T-cell (primary cell): ENCODE data around the gene TRIM27. TPM values are rescaled to one million over a fixed set of nuclear protein-coding genes. Genes with fewer than 3 reads are reported as not detected.

Experiments used
- ATAC-seq, 4 experiments: fragments of 200-7000 bp in 3 of 4; fragments of 150-1000 bp in 1 of 4; cut with Tn5 transposase; replicated peaks in 1 of 4; 1 replicate in 3 of 4; 2 replicates in 1 of 4; pipeline ENCODE4 v1.10.0; 2021; ENCODE audit warnings: moderate library complexity in 3 of 4, mild to moderate bottlenecking in 2 of 4, moderate number of reproducible peaks in 1 of 4
- CTCF ChIA-PET, 2 donors: fragments of 300-600 bp; sonication (Branson Sonifier 250); formaldehyde crosslinking; loops; one replicate each; lab custom pipeline; 2022; ENCODE audit warnings: antibody characterized with exemption in 2 of 2; lab: Charles Lee
- POLR2A ChIA-PET, 2 donors: fragments of 300-600 bp; sonication (Branson Sonifier 250); formaldehyde crosslinking; loops; one replicate each; lab custom pipeline; 2022; ENCODE audit warnings: antibody characterized with exemption in 2 of 2; lab: Charles Lee
- DNase-seq, 35 experiments: peaks; one replicate each; pipeline versions ENCODE4 v3.0.0 to v3.0.0-alpha.2; 2013 to 2023
- H3K27ac ChIP-seq: one replicate; pipeline ENCODE4 v1.5.1; 2013; ENCODE audit warnings: low read length
- H3K27me3 ChIP-seq, 2 experiments: replicated peaks in 1 of 2; 1 replicate in 1 of 2; 2 replicates in 1 of 2; pipeline versions ENCODE4 v1.6.1 to v1.7.0; 2013; ENCODE audit warnings: low read length in 1 of 2, mixed read lengths in 1 of 2; ENCODE audit not compliant: control insufficient read depth in 2 of 2, insufficient read depth in 2 of 2; ENCODE audit errors: extremely low read depth in 1 of 2
- H3K36me3 ChIP-seq, 2 donors: 1 replicate in 1 of 2; 2 replicates in 1 of 2; pipeline versions ENCODE4 v1.6.1 to v1.7.0; 2013; ENCODE audit warnings: low read length in 1 of 2; ENCODE audit not compliant: control insufficient read depth in 2 of 2, insufficient read depth in 1 of 2; ENCODE audit errors: extremely low read depth in 1 of 2
- H3K4me1 ChIP-seq, 2 experiments: 1 replicate in 1 of 2; 2 replicates in 1 of 2; pipeline versions ENCODE4 v1.6.1 to v1.7.0; 2013; ENCODE audit warnings: low read length in 2 of 2, mixed read lengths in 1 of 2; ENCODE audit not compliant: insufficient read depth in 2 of 2, control insufficient read depth in 1 of 2; ENCODE audit errors: extremely low read depth in 1 of 2
- H3K4me3 ChIP-seq, 2 donors: 1 replicate in 1 of 2; 2 replicates in 1 of 2; pipeline versions ENCODE4 v1.5.1 to v1.7.0; 2013; ENCODE audit warnings: mild to moderate bottlenecking in 2 of 2, low read length in 1 of 2, moderate library complexity in 1 of 2; ENCODE audit not compliant: control insufficient read depth in 1 of 2; ENCODE audit errors: extremely low read depth in 1 of 2
- H3K9me3 ChIP-seq: 2 replicates; pipeline ENCODE4 v1.7.0; 2013
- H3K27ac Mint-ChIP-seq, 2 donors: one replicate each; pipeline ENCODE4 v1.8.0; 2020 to 2021; ENCODE audit warnings: mild to moderate bottlenecking in 2 of 2, mixed read lengths in 2 of 2
- H3K27me3 Mint-ChIP-seq, 2 donors: one replicate each; pipeline ENCODE4 v1.8.0; 2021 to 2022; ENCODE audit warnings: mixed read lengths in 2 of 2
- H3K36me3 Mint-ChIP-seq: one replicate; pipeline ENCODE4 v1.8.0; 2021; ENCODE audit warnings: mixed read lengths
- H3K4me1 Mint-ChIP-seq, 3 donors: one replicate each; pipeline ENCODE4 v1.8.0; 2020 to 2022; ENCODE audit warnings: mixed read lengths in 3 of 3, mild to moderate bottlenecking in 1 of 3
- H3K4me3 Mint-ChIP-seq, 3 donors: one replicate each; pipeline ENCODE4 v1.8.0; 2020 to 2022; ENCODE audit warnings: mild to moderate bottlenecking in 3 of 3, mixed read lengths in 3 of 3, moderate library complexity in 3 of 3
- H3K9me3 Mint-ChIP-seq, 3 donors: one replicate each; pipeline ENCODE4 v1.8.0; 2020 to 2022; ENCODE audit warnings: mixed read lengths in 3 of 3
- WGBS: methylation state at CpG from one replicate; pipeline ENCODE4 v1.1.5; 2013; ENCODE audit warnings: missing lambda C conversion rate; ENCODE audit not compliant: insufficient coverage; 5-methylcytosine and 5-hydroxymethylcytosine counted together
- total RNA-seq, 35 experiments: library from RNA in 6 of 35; stranded (reverse) in 6 of 35; fragments of 120-200 nt in 1 of 35; gene quantifications; one replicate each; pipeline versions ENCODE4 v1.2.1 to v1.2.4 and lab custom pipeline; 2013 to 2026

TRIM27 gene
- total RNA-seq, 5 donors from 2014 or later (not counting 1 experiment from before 2014, with no cell fraction given): 27.2 to 91.7 (median 86.9) TPM

GRCh38 chr6:28897369-28897745 lies 26.4 kb downstream of the TRIM27 start:
- H3K4me3 Mint-ChIP-seq: peak overlapping the region; percentile 97 to 99 (median 98)
- no CpG with 5 or more reads among the region's 1 CpG for WGBS
- H3K27ac Mint-ChIP-seq: peak overlapping the region; percentile 99 to 100

GRCh38 chr6:28896505-28897368 lies 27.0 kb downstream of the TRIM27 start:
- 0% methylated on average over 29 of the region's 41 CpGs for WGBS
- H3K4me3 ChIP-seq: peak overlapping the region; percentile 67 to 93
- ATAC-seq: peak; percentile 1 to 26 (median 14)
- Mint-ChIP-seq H3K9me3 (no peaks in the 10 kb centered on the region), H3K4me1 (peaks cover 15 to 29% (median 21%) of the 10 kb centered on the region in 3 donors), H3K4me3 (peak overlapping the region; percentile 97 to 99 (median 98)), H3K36me3 (peaks cover 17% of the 10 kb centered on the region), H3K27ac (peak overlapping the region; percentile 99 to 100), H3K27me3 (peaks cover 0 to 4% of the 10 kb centered on the region in 2 donors)
- peaks cover 0 to 10% of the 10 kb centered on the region in 2 donors for H3K36me3 ChIP-seq
- peak in 34 of 35 experiments; percentile 15 to 76 (median 45) for DNase-seq
- ChIA-PET POLR2A (interaction anchor here in 1 of 2 donors (0.6 to 2.5 kb wide), 6 partner anchors 12 to 826 kb away, joined by 3 to 18 read pairs (median 10); no protein-coding TSS in a partner anchor), CTCF (interaction anchor here (0.5 to 3.6 kb wide), 7 partner anchors 12 to 59 kb away, joined by 3 to 26 read pairs (median 4); no protein-coding TSS in a partner anchor)
- H3K27me3 ChIP-seq: no peaks in the 10 kb centered on the region
- H3K4me1 ChIP-seq: peaks cover 10 to 13% of the 10 kb centered on the region in 2 experiments
- no peaks in the 10 kb centered on the region for H3K9me3 ChIP-seq
- H3K27ac ChIP-seq: peak overlapping the region; percentile 97

More at GRCh38 chr6:28897369-28897745, 26.4 kb downstream of the TRIM27 start:
- Histone ChIP-seq H3K9me3 (no peaks in the 10 kb centered on the region), H3K27me3 (no peaks in the 10 kb centered on the region), H3K4me3 (peak overlapping the region in 1 of 2 donors; percentile 67), H3K36me3 (peaks cover 2 to 16% of the 10 kb centered on the region in 2 donors), H3K27ac (peak overlapping the region; percentile 97), H3K4me1 (peaks cover 10 to 13% of the 10 kb centered on the region in 2 experiments)
- Mint-ChIP-seq H3K27me3 (peaks cover 0 to 4% of the 10 kb centered on the region in 2 donors), H3K9me3 (no peaks in the 10 kb centered on the region), H3K36me3 (peaks cover 17% of the 10 kb centered on the region), H3K4me1 (peaks cover 15 to 29% (median 21%) of the 10 kb centered on the region in 3 donors)
- DNase-seq (no peak), ATAC-seq (no peak)
- CTCF ChIA-PET: interaction anchor here (0.5 to 3.6 kb wide), 5 partner anchors 13 to 60 kb away, joined by 3 to 26 read pairs (median 3); no protein-coding TSS in a partner anchor
- POLR2A ChIA-PET: interaction anchor here in 1 of 2 donors (0.6 to 2.5 kb wide), 4 partner anchors 31 to 825 kb away, joined by 3 to 13 read pairs (median 8); no protein-coding TSS in a partner anchor

DNA sequence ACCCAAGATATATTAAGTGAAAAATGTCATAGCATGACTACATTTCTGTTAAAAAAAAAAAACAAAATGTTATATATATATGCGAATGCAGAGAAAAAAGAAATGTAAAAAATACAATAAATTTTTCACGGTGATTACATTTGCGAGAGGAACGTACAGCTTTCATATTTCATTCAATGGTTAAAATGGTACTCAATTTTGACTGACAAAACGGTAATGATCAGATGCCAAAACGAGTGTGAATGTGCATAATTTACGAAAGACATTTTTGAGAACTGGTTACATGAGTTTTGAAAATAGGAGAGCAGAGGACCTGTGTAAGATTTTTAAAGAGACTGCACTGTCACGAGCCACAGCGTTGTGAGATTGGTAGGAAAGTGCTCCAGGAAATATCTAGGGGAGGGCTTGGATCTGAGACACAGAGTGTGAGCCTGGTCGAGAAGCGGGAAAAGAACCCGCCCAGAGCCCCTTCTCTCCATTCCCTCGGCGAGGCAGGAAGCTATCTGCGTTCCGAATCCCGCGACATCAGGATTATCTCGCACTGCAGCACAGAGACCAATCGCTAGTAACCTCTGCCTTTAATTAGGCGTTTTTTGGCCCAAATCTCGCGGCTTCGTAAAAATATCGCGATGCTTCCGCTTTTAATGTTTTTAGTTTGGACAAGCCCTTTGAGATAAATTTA lies 28.5 kb downstream of the TRIM27 start:
- 0% methylated on average over 9 of the region's 27 CpGs for WGBS

GRCh38 chr6:28893172-28893799 lies 30.5 kb downstream of the TRIM27 start:
- H3K27me3 Mint-ChIP-seq: peaks cover 0 to 4% of the 10 kb centered on the region in 2 donors
- H3K4me1 Mint-ChIP-seq: peaks cover 11 to 24% (median 15%) of the 10 kb centered on the region in 3 donors
- ATAC-seq (no peak), DNase-seq (no peak)
- H3K4me1 ChIP-seq: peaks cover 10% of the 10 kb centered on the region in 2 experiments
- H3K36me3 Mint-ChIP-seq: no peaks in the 10 kb centered on the region
- POLR2A ChIA-PET: interaction anchor here (0.6 kb wide), 2 partner anchors 15 to 27 kb away, joined by 3 to 4 read pairs; no protein-coding TSS in a partner anchor
- no peaks in the 10 kb centered on the region for H3K27me3 ChIP-seq
- peak overlapping the region in 1 of 3 donors; percentile 6 for H3K4me3 Mint-ChIP-seq
- no peaks in the 10 kb centered on the region for H3K9me3 Mint-ChIP-seq
- no peak overlapping the region for H3K27ac Mint-ChIP-seq
- WGBS: 95% methylated on average over 3 of the region's 9 CpGs
- H3K36me3 ChIP-seq: no peaks in the 10 kb centered on the region
- H3K4me3 ChIP-seq: no peak overlapping the region
- H3K9me3 ChIP-seq: no peaks in the 10 kb centered on the region
- CTCF ChIA-PET: no interaction called here
- no peak overlapping the region for H3K27ac ChIP-seq

More for the DNA sequence above, 28.5 kb downstream of the TRIM27 start:
- Mint-ChIP-seq H3K9me3 (no peaks in the 10 kb centered on the region), H3K36me3 (peaks cover 4% of the 10 kb centered on the region), H3K4me1 (peaks cover 15 to 29% (median 21%) of the 10 kb centered on the region in 3 donors), H3K27me3 (peaks cover 0 to 4% of the 10 kb centered on the region in 2 donors), H3K4me3 (peak overlapping the region; percentile 97 to 99 (median 98)), H3K27ac (peak overlapping the region; percentile 99 to 100)
- DNase-seq (peak; percentile 79 to 96 (median 89)), ATAC-seq (peak; percentile 75 to 77 (median 77))
- CTCF ChIA-PET: interaction anchor here in 1 of 2 donors (0.9 to 3.6 kb wide), 6 partner anchors 9 to 57 kb away, joined by 3 to 26 read pairs (median 6); no protein-coding TSS in a partner anchor
- Histone ChIP-seq H3K36me3 (no peaks in the 10 kb centered on the region), H3K4me1 (peaks cover 10 to 13% of the 10 kb centered on the region in 2 experiments), H3K4me3 (peak overlapping the region; percentile 67 to 93), H3K27ac (peak overlapping the region; percentile 97), H3K27me3 (no peaks in the 10 kb centered on the region), H3K9me3 (no peaks in the 10 kb centered on the region)
- POLR2A ChIA-PET: interaction anchor here (0.7 to 2.5 kb wide), 5 partner anchors 11 to 1321 kb away, joined by 3 to 18 read pairs (median 8); no protein-coding TSS in a partner anchor

DNA sequence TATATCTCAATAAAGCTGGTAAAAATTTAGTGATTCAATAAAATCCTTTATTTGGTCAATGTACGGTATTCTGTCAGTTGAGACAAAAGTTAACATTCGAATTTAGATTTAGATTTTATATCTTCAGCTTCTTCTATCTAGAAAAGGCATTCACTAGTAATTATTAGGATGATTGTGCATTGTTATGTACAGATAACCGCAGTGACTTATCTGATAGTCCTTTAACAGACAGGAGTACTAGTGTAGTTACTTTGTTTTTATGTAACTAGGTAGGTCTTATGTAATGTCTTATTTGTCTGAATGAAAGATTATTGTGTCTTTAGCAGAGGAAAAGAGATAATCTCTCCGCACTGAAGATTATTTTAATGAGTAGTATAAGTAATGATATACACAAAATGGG lies 31.3 kb downstream of the TRIM27 start:
- Histone ChIP-seq H3K9me3 (no peaks in the 10 kb centered on the region), H3K27ac (no peak overlapping the region), H3K4me3 (no peak overlapping the region), H3K36me3 (no peaks in the 10 kb centered on the region), H3K4me1 (peaks cover 6 to 7% of the 10 kb centered on the region in 2 experiments), H3K27me3 (no peaks in the 10 kb centered on the region)
- WGBS: no CpG with 5 or more reads among the region's 4 CpGs
- ChIA-PET POLR2A (interaction anchor here in 1 of 2 donors (0.6 kb wide), 2 partner anchors 14 to 42 kb away, joined by 3 to 4 read pairs; no protein-coding TSS in a partner anchor), CTCF (no interaction called here)
- Mint-ChIP-seq H3K4me1 (peaks cover 10 to 23% (median 13%) of the 10 kb centered on the region in 3 donors), H3K36me3 (no peaks in the 10 kb centered on the region), H3K27me3 (peaks cover 0 to 4% of the 10 kb centered on the region in 2 donors), H3K4me3 (no peak overlapping the region), H3K27ac (no peak overlapping the region), H3K9me3 (no peaks in the 10 kb centered on the region)
- no peak for ATAC-seq
- no peak for DNase-seq
